NCI-H460 (cell line): ENCODE results near the gene ASB1. TPM values are rescaled to one million over a fixed set of nuclear protein-coding genes. Genes with fewer than 3 reads are reported as not detected.

Experiments used
- DNase-seq: peaks from one replicate; pipeline ENCODE4 v3.0.0-alpha.2; 2016; ENCODE audit warnings: low read depth; ENCODE audit errors: extremely low read depth
- small RNA-seq, 2 experiments: library from RNA; depleted of rRNA; stranded (forward); fragments of <200 nt; gene quantifications; one replicate each; pipeline ENCODE3, GENCODE V24; 2014
- total RNA-seq: library from RNA; depleted of rRNA; stranded (reverse); fragments of >200 nt; shearing (Covaris generic); gene quantifications from 2 replicates; pipeline ENCODE4 v1.2.3, GENCODE V29; 2014; rRNA removed

The ASB1 gene
- total RNA-seq, 1 experiment from 2014 or later: 36.7 TPM

- no peak for DNase-seq
Observed at GRCh38 chr2:238489431-238489830, 62.7 kb downstream of the ASB1 start.

GRCh38 chr2:238489896-238490295 lies 63.2 kb downstream of the ASB1 start:
- no peak for DNase-seq

- no peak for DNase-seq
Observed at GRCh38 chr2:238492840-238493239, 66.1 kb downstream of the ASB1 start.

DNA sequence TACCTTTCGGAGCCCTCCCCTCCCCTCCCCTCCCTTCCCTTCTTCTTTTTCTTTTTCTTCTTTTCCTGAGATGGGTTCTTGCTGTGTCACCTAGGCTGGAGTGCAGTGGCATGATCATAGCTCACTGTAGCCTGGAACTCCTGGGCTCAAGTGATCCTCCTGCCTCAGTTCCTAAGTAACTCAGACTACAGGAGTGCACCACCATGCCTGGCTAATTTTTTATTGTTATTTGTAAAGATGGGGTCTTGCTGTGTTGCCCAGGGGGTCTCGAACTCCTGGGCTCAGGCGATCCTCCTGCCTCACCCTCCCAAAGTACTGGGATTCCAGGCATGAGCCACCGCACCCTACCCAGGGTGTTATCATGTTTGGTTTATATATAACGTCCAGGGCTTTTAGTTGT lies 66.7 kb downstream of the ASB1 start:
- DNase-seq: no peak

DNA sequence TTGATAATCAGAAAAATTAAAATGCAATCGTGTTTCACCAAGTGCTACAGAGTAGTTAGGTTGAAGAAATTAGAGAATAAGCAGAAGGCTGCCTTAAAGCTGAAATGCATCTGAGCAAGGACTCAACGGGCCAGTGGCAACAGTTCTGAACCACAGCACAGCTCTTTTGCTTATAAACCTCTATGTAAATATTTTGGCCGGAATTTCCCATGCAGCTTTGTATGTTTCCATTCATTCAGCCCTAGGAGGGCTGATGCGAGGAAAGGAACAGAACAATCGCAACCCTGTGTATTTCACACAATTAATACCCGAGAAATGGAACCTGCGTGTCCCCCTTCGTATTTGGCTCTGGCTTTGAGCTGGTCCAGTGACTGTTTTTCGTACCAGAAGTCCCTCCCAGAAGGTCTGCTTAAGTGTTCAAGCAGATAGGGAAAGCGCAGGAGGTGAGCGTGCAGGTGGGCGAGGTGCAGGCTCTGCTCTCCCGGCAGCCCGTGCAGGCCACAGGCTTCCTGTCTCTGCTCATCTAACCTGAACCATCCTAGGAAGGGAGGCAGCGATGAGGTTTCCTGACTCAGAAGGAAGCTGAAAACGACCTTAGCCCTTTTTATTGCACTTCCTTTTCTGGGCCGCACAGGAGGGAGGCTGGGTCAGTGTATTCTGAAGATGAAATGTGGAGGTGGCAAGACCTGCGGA lies 67.3 kb downstream of the ASB1 start:
- DNase-seq: no peak

DNA sequence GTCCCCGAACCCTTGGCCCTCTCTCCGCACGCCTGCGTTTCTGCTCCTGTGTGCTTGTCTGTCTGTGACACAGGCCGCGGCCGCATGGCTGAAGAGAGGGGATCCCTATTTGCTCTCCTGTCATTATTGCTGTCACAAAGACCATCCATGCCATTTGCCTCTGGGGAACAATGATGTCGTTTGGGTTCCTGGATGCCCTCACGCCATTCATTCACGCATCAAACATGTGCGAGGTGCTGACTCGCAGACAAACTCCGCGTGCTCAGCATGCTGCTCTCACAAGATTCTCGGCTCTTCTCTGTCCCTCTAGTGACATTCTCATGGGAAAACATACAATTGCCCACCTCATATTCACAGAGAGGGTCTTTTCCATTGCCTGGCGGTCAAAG lies 67.8 kb downstream of the ASB1 start:
- DNase-seq: no peak

DNA sequence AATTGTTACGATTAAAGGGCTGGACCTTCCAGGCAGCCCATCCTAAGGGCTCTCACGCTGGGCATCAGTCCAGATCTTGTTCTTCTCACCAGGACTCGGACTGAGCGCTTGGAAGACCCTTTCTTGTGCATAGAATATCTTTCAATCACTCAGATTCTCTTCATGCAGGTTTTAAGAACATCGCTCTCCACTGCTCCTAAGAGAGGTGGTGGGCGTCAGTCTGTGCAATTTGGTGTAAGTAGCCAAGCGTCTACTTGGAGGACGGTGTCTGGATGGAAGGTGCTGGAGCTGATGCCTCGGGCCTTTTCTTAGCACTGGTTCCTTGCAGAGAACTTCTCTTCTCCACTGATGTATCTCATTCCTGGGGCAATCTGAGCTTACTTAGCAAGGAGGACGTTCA lies 68.7 kb downstream of the ASB1 start:
- DNase-seq: no peak

DNA sequence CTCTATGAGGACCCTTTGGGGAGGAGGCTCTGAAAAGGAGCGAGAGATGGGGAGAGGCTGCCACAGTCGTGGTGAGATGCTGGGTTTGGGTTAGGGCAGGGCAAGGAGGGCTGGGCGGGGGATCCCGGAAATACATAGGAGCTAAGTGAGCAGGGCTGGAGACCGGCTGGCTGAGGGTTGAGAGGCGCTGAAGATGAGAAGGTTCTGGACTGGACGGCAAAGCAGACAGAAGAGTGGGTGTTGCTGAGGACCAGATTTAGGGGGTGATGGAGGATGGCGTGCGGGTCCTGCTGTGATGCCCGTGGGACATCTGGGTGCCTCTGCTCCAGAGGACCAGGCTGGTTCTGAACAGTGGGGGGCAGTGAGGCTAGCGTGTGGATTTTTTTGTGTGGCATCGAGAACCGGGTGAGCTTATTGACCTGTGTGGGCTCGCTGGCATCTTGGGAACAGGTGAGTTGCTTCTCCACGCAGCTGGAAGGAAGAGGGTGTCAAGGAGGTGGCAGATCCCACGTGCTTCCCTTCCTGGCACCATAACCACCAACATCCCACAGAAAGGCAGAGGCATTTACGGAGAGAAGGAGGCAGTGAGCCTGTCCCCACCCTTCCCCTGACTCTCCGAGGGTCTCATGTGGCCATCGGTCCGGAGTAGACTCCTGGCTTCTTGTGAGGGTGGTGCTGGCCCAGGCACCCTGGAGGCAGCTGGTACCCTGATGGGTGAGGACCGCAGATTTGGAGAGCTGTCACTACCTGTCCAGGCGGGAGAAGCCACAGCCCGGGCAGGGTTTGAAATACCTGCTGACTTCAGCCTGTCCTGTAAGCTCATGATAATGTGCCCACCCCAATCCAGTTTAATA lies 70.3 kb downstream of the ASB1 start:
- no peak for DNase-seq

DNA sequence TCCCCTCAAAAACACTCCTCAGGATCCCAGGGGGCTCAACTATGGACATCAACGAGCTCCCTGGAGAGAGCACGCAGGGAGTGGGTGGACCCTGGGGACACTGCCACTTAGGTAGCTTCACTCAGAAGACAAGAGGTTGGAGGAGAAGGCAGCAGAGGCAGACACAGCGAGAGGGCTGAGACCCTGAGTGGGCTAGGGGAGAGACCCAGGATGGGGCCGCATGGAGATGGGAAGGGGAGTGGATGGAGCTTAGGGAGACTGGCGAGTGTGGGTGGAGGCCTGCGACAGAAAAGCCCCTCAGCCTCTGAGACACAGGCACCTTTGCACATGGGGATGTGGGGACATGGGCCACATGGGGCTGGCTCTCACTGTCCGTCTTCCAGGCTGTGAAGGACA lies 70.9 kb downstream of the ASB1 start:
- no peak for DNase-seq

GRCh38 chr2:238498188-238498587 lies 71.5 kb downstream of the ASB1 start:
- no peak for DNase-seq

DNA sequence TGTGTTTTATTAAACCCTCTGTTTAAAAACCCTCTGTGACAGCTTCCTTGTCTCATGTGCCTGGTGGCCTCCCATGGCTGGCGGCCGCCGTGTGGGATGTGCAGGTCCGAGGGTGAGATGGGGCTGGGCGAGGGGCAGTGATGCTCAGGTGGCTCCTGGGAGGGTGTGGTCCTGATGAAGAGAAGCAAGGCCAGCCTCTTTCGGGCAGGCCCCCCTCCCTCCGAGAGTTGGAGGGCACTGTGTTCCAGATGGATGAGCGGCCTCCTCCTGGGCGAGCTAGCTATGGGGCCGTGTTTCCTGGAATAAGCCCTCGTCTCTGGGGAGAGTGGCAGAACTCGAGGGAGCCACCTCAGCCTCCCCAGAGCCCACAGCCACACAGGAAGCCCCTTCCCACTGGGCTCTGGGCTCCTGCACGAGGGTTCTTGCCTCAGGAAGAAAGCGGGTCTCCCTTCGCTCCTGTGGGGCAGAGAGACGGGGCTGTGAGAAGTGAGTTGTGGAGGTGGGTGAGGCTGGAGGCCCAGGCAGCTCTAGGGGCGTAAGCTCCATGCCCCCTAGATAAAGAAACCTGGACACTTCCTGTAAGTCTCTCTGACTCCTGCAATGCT lies 72.1 kb downstream of the ASB1 start:
- no peak for DNase-seq

GRCh38 chr2:238499731-238500580 lies 73.2 kb downstream of the ASB1 start:
- no peak for DNase-seq

GRCh38 chr2:238501311-238501710 lies 74.6 kb downstream of the ASB1 start:
- DNase-seq: no peak

Small RNA genes within 50 kb of the gene (small RNA-seq; reads per million reads assigned to genes)
- 0 reads per million in 2 experiments for gene RNU6-234P

Other genes with a start within 250 kb of the ASB1 start
- gene ILKAP, start 223.2 kb upstream of the ASB1 start, total RNA-seq: 24.2 and 25.3 TPM in 2 replicates
- gene HES6, start 186.9 kb upstream of the ASB1 start, total RNA-seq: 10.1 and 10.5 TPM in 2 replicates
- 4.2 and 4.5 TPM in 2 replicates for gene PER2, start 138.3 kb upstream of the ASB1 start, total RNA-seq
- 8.5 and 8.9 TPM in 2 replicates for gene TRAF3IP1, start 106.4 kb upstream of the ASB1 start, total RNA-seq